HepG2 (cell line): ENCODE results near the gene GPX2. TPM values are rescaled to one million over a fixed set of nuclear protein-coding genes. Genes with fewer than 3 reads are reported as not detected.

Experiments
- DMAP1 ChIP-seq: IDR thresholded peaks from 2 replicates; pipeline ENCODE4 v1.6.1; 2016
- FOXO1 ChIP-seq: sonication (generic); formaldehyde crosslinking; IDR thresholded peaks from 2 replicates; pipeline ENCODE4 v1.4.0; 2020; ENCODE audit warnings: missing genetic modification reagents
- HDAC2 ChIP-seq: sonication (generic); formaldehyde crosslinking; IDR thresholded peaks from 2 replicates; pipeline ENCODE4 v1.4.0; 2020; ENCODE audit warnings: missing genetic modification reagents
- HNF4A ChIP-seq: sonication (generic); formaldehyde crosslinking; IDR thresholded peaks from 2 replicates; pipeline ENCODE4 v1.4.0; 2020; ENCODE audit warnings: missing genetic modification reagents
- KDM1A ChIP-seq: IDR thresholded peaks from 2 replicates; pipeline ENCODE4 v1.6.1; 2016; ENCODE audit warnings: missing compliant biosample characterization
- LCORL ChIP-seq, 2 experiments: fragments of 450-650 bp in 1 of 2; sonication (generic) in 1 of 2; formaldehyde crosslinking in 1 of 2; IDR thresholded peaks; 2 replicates each; pipeline versions ENCODE4 v1.5.0 to v1.6.1; 2017 to 2020; ENCODE audit warnings: antibody characterized with exemption in 1 of 2, missing genetic modification reagents in 1 of 2
- MAZ ChIP-seq, 2 experiments: sonication (generic) in 1 of 2; formaldehyde crosslinking in 1 of 2; IDR thresholded peaks; 2 replicates each; pipeline versions ENCODE4 v1.5.0 to v1.6.1; 2012 to 2020; ENCODE audit warnings: low read depth in 2 of 2, mild to moderate bottlenecking in 2 of 2, borderline replicate concordance in 1 of 2, improper control_type of control experiment in 1 of 2, low read length in 1 of 2, missing genetic modification reagents in 1 of 2, moderate library complexity in 1 of 2
- MED1 ChIP-seq: sonication (generic); formaldehyde crosslinking; IDR thresholded peaks from 2 replicates; pipeline ENCODE4 v1.4.0; 2020; ENCODE audit warnings: missing genetic modification reagents
- MXI1 ChIP-seq: IDR thresholded peaks from 3 replicates; pipeline ENCODE4 v1.6.1; 2012; ENCODE audit warnings: low read depth, low read length, inconsistent platforms, borderline replicate concordance
- MYC ChIP-seq: sonication (generic); formaldehyde crosslinking; IDR thresholded peaks from 2 replicates; pipeline ENCODE4 v1.9.0; 2021; ENCODE audit warnings: missing genetic modification reagents, borderline replicate concordance
- NCOA2 ChIP-seq: sonication (generic); formaldehyde crosslinking; IDR thresholded peaks from 2 replicates; pipeline ENCODE4 v1.8.0; 2022; ENCODE audit warnings: inconsistent platforms
- REPIN1 ChIP-seq: sonication (generic); formaldehyde crosslinking; IDR thresholded peaks from 2 replicates; pipeline ENCODE4 v1.8.0; 2022; ENCODE audit warnings: missing genetic modification reagents, low read depth, mild to moderate bottlenecking, borderline replicate concordance
- SIX1 ChIP-seq: sonication (generic); formaldehyde crosslinking; IDR thresholded peaks from 2 replicates; pipeline ENCODE4 v1.4.0; 2020; ENCODE audit warnings: missing genetic modification reagents, borderline replicate concordance
- SNAI1 ChIP-seq: sonication (generic); formaldehyde crosslinking; IDR thresholded peaks from 2 replicates; pipeline ENCODE4 v1.5.0; 2020; ENCODE audit warnings: mild to moderate bottlenecking, missing genetic modification reagents, borderline replicate concordance
- THAP11 ChIP-seq: IDR thresholded peaks from 2 replicates; pipeline ENCODE4 v1.6.1; 2016; ENCODE audit warnings: missing biosample characterization, missing genetic modification reagents
- ZNF34 ChIP-seq: sonication (generic); formaldehyde crosslinking; IDR thresholded peaks from 2 replicates; pipeline ENCODE4 v1.4.0; 2020; ENCODE audit warnings: mild to moderate bottlenecking, missing genetic modification reagents, borderline replicate concordance
- ZNF44 ChIP-seq: sonication (generic); formaldehyde crosslinking; IDR thresholded peaks from 2 replicates; pipeline ENCODE4 v1.5.1; 2020; ENCODE audit warnings: mild to moderate bottlenecking, missing genetic modification reagents
- ZNF746 ChIP-seq: sonication (generic); formaldehyde crosslinking; IDR thresholded peaks from 2 replicates; pipeline ENCODE4 v1.8.0; 2022; ENCODE audit warnings: mild to moderate bottlenecking, missing genetic modification reagents
- ZNF776 ChIP-seq: sonication (generic); formaldehyde crosslinking; IDR thresholded peaks from 2 replicates; pipeline ENCODE4 v1.4.0; 2020; ENCODE audit warnings: mild to moderate bottlenecking, missing genetic modification reagents
- ZNF792 ChIP-seq: IDR thresholded peaks from 2 replicates; pipeline ENCODE4 v1.6.1; 2016
- polyA plus RNA-seq, 8 experiments: library from polyadenylated mRNA; depleted of rRNA in 3 of 8; stranded (reverse) in 7 of 8; unstranded in 1 of 8; fragments of >200 nt; fragmentation: Illumina TruSeq in 4 of 8; extraction: Trizol in 4 of 8; gene quantifications; 2 replicates each; pipeline versions ENCODE4 v1.2.1 to v1.2.3, GENCODE V29; 2011 to 2016; ENCODE audit warnings: low read depth in 4 of 8, missing spikeins in 1 of 8, mixed read lengths in 1 of 8; ENCODE audit not compliant: insufficient read depth in 1 of 8
- total RNA-seq, 5 experiments: library from RNA; depleted of rRNA; stranded (reverse); fragments of >200 nt; fragmentation: Illumina TruSeq; extraction: Trizol; gene quantifications; 2 replicates each; pipeline ENCODE4 v1.2.3, GENCODE V29; 2016; ENCODE audit warnings: low read depth in 1 of 5
- TF ChIP-seq, protein P1 (sequence below), 2 experiments: IDR thresholded peaks; 2 replicates each; pipeline ENCODE4 v1.6.1; 2011 to 2012; ENCODE audit warnings: low read length in 2 of 2, borderline replicate concordance in 1 of 2, low read depth in 1 of 2, mild to moderate bottlenecking in 1 of 2, moderate library complexity in 1 of 2
- TF ChIP-seq, protein P2 (sequence below): IDR thresholded peaks from 2 replicates; pipeline ENCODE4 v1.6.1; 2016; ENCODE audit warnings: mild to moderate bottlenecking

Gene GPX2
- total and polyA plus RNA-seq, 2 of the 13 experiments (the other 11 are each of a cell fraction or from before 2014, with no cell fraction given) = 526 to 674 TPM

DNA sequence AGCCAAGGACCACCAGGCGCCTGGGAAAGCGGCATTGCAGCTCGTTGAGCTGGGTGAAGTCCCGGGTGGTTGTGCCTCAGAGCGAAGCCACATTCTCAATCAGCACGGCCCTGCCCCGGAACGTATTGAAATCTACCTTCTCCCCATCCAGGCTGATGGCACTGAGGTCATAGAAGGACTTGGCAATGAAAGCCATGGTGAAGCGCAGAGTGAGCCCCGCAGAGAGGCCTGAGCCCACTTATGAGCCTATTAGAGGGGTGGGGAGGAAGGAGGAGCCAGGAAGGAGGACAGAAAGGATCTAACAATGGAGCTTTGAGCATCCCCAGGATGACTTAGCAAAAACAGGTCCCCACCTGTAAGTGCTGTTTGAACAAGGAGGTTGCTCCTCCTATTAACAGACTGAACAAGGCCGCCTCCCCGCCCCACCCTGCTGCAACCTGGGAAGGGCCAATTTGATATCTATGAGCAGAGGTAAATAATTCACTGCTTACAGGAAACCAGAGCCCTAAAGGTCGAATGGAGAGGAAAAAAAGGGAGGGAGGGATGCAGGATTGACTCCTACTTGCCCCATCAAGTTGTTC is at the start of gene GPX2 (continued):
- TF ChIP-seq MAZ (IDR thresholded peaks at IDR 0.05; ENCODE audit: borderline replicate concordance, low read depth, low read length) (0 out of 2 replicates have a peak, but pooled peaks have one; percentile 20), MAZ (CRISPR knock-in tag; IDR thresholded peaks at IDR 0.05; ENCODE audit: low read depth) (no peak), SNAI1 (CRISPR knock-in tag) (peak; percentile 44; the same call in 1 of the 2 replicates), ZNF776 (no peak), ZNF792 (CRISPR knock-in tag) (peak; percentile 53; the same call in 1 of the 2 replicates), THAP11 (CRISPR knock-in tag) (peak; percentile 67; the same call in 1 of the 2 replicates), ZNF746 (peak; percentile 90), ZNF34 (CRISPR knock-in tag) (0 out of 2 replicates have a peak, but pooled peaks have one; percentile 27), MYC (CRISPR knock-in tag) (no peak), REPIN1 (CRISPR knock-in tag) (peak; percentile 45; the same call in 1 of the 2 replicates), SIX1 (CRISPR knock-in tag) (peak; percentile 79; the same call in 1 of the 2 replicates), NCOA2 (CRISPR knock-in tag) (peak; percentile 91), FOXO1 (CRISPR knock-in tag) (no peak), MXI1 (no peak), MED1 (CRISPR knock-in tag) (peak; percentile 74), KDM1A (CRISPR knock-in tag) (peak; percentile 85), HNF4A (CRISPR knock-in tag) (peak; percentile 41; the same call in 1 of the 2 replicates), HDAC2 (CRISPR knock-in tag) (peak; percentile 82), ZNF44 (CRISPR knock-in tag) (no peak), LCORL (IDR thresholded peaks at IDR 0.05) (no peak), LCORL (CRISPR knock-in tag; IDR thresholded peaks at IDR 0.05) (peak; percentile 76), DMAP1 (CRISPR knock-in tag) (peak; percentile 69; the same call in 1 of the 2 replicates)
- TF ChIP-seq, protein P1, sequence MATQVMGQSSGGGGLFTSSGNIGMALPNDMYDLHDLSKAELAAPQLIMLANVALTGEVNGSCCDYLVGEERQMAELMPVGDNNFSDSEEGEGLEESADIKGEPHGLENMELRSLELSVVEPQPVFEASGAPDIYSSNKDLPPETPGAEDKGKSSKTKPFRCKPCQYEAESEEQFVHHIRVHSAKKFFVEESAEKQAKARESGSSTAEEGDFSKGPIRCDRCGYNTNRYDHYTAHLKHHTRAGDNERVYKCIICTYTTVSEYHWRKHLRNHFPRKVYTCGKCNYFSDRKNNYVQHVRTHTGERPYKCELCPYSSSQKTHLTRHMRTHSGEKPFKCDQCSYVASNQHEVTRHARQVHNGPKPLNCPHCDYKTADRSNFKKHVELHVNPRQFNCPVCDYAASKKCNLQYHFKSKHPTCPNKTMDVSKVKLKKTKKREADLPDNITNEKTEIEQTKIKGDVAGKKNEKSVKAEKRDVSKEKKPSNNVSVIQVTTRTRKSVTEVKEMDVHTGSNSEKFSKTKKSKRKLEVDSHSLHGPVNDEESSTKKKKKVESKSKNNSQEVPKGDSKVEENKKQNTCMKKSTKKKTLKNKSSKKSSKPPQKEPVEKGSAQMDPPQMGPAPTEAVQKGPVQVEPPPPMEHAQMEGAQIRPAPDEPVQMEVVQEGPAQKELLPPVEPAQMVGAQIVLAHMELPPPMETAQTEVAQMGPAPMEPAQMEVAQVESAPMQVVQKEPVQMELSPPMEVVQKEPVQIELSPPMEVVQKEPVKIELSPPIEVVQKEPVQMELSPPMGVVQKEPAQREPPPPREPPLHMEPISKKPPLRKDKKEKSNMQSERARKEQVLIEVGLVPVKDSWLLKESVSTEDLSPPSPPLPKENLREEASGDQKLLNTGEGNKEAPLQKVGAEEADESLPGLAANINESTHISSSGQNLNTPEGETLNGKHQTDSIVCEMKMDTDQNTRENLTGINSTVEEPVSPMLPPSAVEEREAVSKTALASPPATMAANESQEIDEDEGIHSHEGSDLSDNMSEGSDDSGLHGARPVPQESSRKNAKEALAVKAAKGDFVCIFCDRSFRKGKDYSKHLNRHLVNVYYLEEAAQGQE (IDR thresholded peaks at IDR 0.05; ENCODE audit: borderline replicate concordance in 1 of 2, low read depth in 1 of 2, low read length in 2 of 2) = peak in 1 of 2 experiments; percentile 29; a peak in 1 of 4 replicates
- TF ChIP-seq, protein P2, sequence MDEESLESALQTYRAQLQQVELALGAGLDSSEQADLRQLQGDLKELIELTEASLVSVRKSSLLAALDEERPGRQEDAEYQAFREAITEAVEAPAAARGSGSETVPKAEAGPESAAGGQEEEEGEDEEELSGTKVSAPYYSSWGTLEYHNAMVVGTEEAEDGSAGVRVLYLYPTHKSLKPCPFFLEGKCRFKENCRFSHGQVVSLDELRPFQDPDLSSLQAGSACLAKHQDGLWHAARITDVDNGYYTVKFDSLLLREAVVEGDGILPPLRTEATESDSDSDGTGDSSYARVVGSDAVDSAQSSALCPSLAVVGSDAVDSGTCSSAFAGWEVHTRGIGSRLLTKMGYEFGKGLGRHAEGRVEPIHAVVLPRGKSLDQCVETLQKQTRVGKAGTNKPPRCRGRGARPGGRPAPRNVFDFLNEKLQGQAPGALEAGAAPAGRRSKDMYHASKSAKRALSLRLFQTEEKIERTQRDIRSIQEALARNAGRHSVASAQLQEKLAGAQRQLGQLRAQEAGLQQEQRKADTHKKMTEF (CRISPR knock-in tag) = peak; percentile 81
